ENCODE data around the gene FMNL2.

DNA sequence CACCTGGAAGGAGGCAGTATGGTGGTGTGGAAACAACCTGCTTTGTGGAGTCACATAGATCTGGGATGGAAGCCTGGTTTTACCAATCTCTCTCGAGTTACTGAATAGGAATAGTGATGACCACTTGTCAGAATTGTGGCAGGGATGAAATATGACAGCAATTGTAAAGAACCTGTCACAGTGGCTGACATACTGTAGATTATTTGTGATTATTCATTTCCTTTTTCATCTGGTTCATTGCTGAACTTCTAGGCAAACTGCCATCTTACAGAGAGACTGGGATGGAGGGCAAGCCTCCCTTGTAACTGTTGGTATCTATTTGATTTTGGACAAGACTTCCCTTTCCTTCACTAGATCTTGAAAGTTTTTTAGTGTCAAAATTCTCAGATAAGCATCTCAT is 42.0 kb downstream of the FMNL2 start:
- no peak for TF ChIP-seq EZH2 (IDR thresholded peaks at IDR 0.05; ENCODE audit: insufficient read depth, poor library complexity, severe bottlenecking)
- TF ChIP-seq EZH2phosphoT487 (IDR thresholded peaks at IDR 0.05; ENCODE audit: insufficient read depth, low read depth): no peak
